HCT116 (cell line): ENCODE results near the gene MADCAM1. TPM values are rescaled to one million over a fixed set of nuclear protein-coding genes. Genes with fewer than 3 reads are reported as not detected.

Source experiments
- ATAC-seq: fragments of 200-7000 bp; cut with Tn5 transposase; 2 replicates; pipeline ENCODE4 v1.9.1; 2020; ENCODE audit warnings: mild to moderate bottlenecking, moderate library complexity
- BruUV-seq: library from RNA; stranded (reverse); fragments of 400-500 nt; replicated peaks from 2 replicates; lab custom pipeline; 2021; lab: Mats Ljungman, UMichigan
- CTCF ChIA-PET: fragments of 300-600 bp; sonication (Branson Sonifier 250); formaldehyde crosslinking; loops from one replicate; lab custom pipeline; 2021; ENCODE audit warnings: antibody characterized with exemption; lab: Charles Lee
- POLR2A ChIA-PET: fragments of 300-600, 350-600 bp; sonication (Branson Sonifier 250); formaldehyde crosslinking; loops from one replicate; lab custom pipeline; 2021; ENCODE audit warnings: antibody characterized with exemption; lab: Charles Lee
- RAD21 ChIA-PET, 2 experiments: fragments of 300-600 bp; sonication (Branson Sonifier 250); formaldehyde crosslinking; loops; one replicate each; lab custom pipeline; 2023; ENCODE audit warnings: low total read pairs in 2 of 2; ENCODE audit not compliant: uncharacterized antibody in 2 of 2, unreplicated experiment in 2 of 2, low non-redundant PET in 1 of 2; lab: Charles Lee
- DNase-seq: peaks from one replicate; pipeline ENCODE4 v3.0.0-alpha.2; 2010; ENCODE audit warnings: low read depth, low spot score
- H2AFZ ChIP-seq: fragments of 200-600 bp; shearing (Covaris generic), sonication (generic); 2 replicates; pipeline ENCODE4 v1.6.1; 2017; ENCODE audit warnings: low read depth, mixed run types, mixed read lengths, antibody characterized with exemption, low read length; ENCODE audit not compliant: poor library complexity, severe bottlenecking
- H3K27ac ChIP-seq: 2 replicates; pipeline ENCODE4 v1.5.1; 2012; ENCODE audit warnings: low read depth, low read length
- H3K27me3 ChIP-seq: fragments of 200-600 bp; sonication (generic); 2 replicates; pipeline ENCODE4 v1.6.1; 2016; ENCODE audit warnings: mixed run types, low read length, mixed read lengths; ENCODE audit not compliant: insufficient read depth
- H3K36me3 ChIP-seq, 2 experiments: fragments of 200-500 bp in 1 of 2; fragments of 200-600 bp in 1 of 2; sonication (Bioruptor generic) in 1 of 2; sonication (generic) in 1 of 2; 2 replicates each; pipeline versions ENCODE4 v1.5.1 to v1.6.1; 2014 to 2016; ENCODE audit warnings: low read length in 2 of 2, inconsistent platforms in 1 of 2, mixed read lengths in 1 of 2, mixed run types in 1 of 2; ENCODE audit not compliant: insufficient read depth in 2 of 2, control insufficient read depth in 1 of 2
- H3K4me1 ChIP-seq, 2 experiments: fragments of 200-600 bp in 1 of 2; sonication (generic) in 1 of 2; 2 replicates each; pipeline versions ENCODE4 v1.5.1 to v1.6.1; 2012 to 2017; ENCODE audit warnings: low read length in 2 of 2, inconsistent platforms in 1 of 2, mild to moderate bottlenecking in 1 of 2, mixed read lengths in 1 of 2, mixed run types in 1 of 2, moderate library complexity in 1 of 2; ENCODE audit not compliant: insufficient read depth in 2 of 2, control insufficient read depth in 1 of 2
- H3K4me2 ChIP-seq: fragments of 200-600 bp; sonication (generic); 2 replicates; pipeline ENCODE4 v1.6.1; 2017; ENCODE audit warnings: mixed run types, low read length, mixed read lengths
- H3K4me3 ChIP-seq, 2 experiments: fragments of 200-600 bp in 1 of 2; sonication (generic) in 1 of 2; replicated peaks in 1 of 2; 2 replicates each; pipeline ENCODE4 v1.5.1; 2011 to 2016; ENCODE audit warnings: low read length in 2 of 2, control low read depth in 1 of 2, low read depth in 1 of 2, mild to moderate bottlenecking in 1 of 2, mixed read lengths in 1 of 2, mixed run types in 1 of 2
- H3K79me2 ChIP-seq: fragments of 200-600 bp; sonication (generic); 2 replicates; pipeline ENCODE4 v1.6.1; 2017; ENCODE audit warnings: mild to moderate bottlenecking, mixed run types, low read length, moderate library complexity, mixed read lengths; ENCODE audit not compliant: insufficient read depth
- H3K9ac ChIP-seq: fragments of 200-600 bp; sonication (generic); 2 replicates; pipeline ENCODE4 v1.6.1; 2016; ENCODE audit warnings: low read length, mixed read lengths
- H3K9me2 ChIP-seq: fragments of 200-600 bp; sonication (generic), shearing (Covaris generic); 2 replicates; pipeline ENCODE4 v1.6.1; 2017; ENCODE audit warnings: mixed run types, mild to moderate bottlenecking, moderate library complexity; ENCODE audit not compliant: insufficient read depth
- H3K9me3 ChIP-seq, 2 experiments: fragments of 200-500 bp in 1 of 2; fragments of 200-600 bp in 1 of 2; sonication (Bioruptor generic) in 1 of 2; sonication (generic) in 1 of 2; 2 replicates each; pipeline ENCODE4 v1.6.1; 2014 to 2017; ENCODE audit warnings: low read length in 2 of 2, mixed read lengths in 2 of 2, inconsistent platforms in 1 of 2, low read depth in 1 of 2, mild to moderate bottlenecking in 1 of 2, mixed run types in 1 of 2, moderate library complexity in 1 of 2; ENCODE audit not compliant: control insufficient read depth in 1 of 2, insufficient read depth in 1 of 2
- H4K20me1 ChIP-seq: fragments of 200-600 bp; sonication (generic), shearing (Covaris generic); 2 replicates; pipeline ENCODE4 v1.6.1; 2017; ENCODE audit warnings: mixed run types, mild to moderate bottlenecking, moderate library complexity; ENCODE audit not compliant: insufficient read depth
- ATF3 ChIP-seq: IDR thresholded peaks from 2 replicates; pipeline ENCODE4 v1.6.1; 2012
- CBX3 ChIP-seq: IDR thresholded peaks from 2 replicates; pipeline ENCODE4 v1.6.1; 2012; ENCODE audit warnings: low read depth
- CTCF ChIP-seq, 3 experiments: fragments of 200-600 bp in 1 of 3; sonication (generic) in 1 of 3; IDR thresholded peaks in 2 of 3; conservative IDR thresholded peaks in 1 of 3; 2 replicates each; pipeline ENCODE4 v1.5.1; 2012 to 2017; ENCODE audit warnings: low read depth in 2 of 3, low read length in 2 of 3, antibody characterized with exemption in 1 of 3, borderline replicate concordance in 1 of 3, control low read depth in 1 of 3, mild to moderate bottlenecking in 1 of 3, mixed read lengths in 1 of 3, mixed run types in 1 of 3, moderate library complexity in 1 of 3; ENCODE audit not compliant: insufficient read depth in 1 of 3
- EGR1 ChIP-seq: IDR thresholded peaks from 2 replicates; pipeline ENCODE4 v1.6.1; 2012; ENCODE audit warnings: low read depth
- ELF1 ChIP-seq: IDR thresholded peaks from 2 replicates; pipeline ENCODE4 v1.6.1; 2012; ENCODE audit warnings: low read depth, borderline replicate concordance
- EZH2 ChIP-seq: fragments of 200-600 bp; sonication (generic); IDR thresholded peaks from 2 replicates; pipeline ENCODE4 v1.6.1; 2017; ENCODE audit warnings: antibody characterized with exemption, mixed run types
- FOSL1 ChIP-seq: IDR thresholded peaks from 2 replicates; pipeline ENCODE4 v1.6.1; 2012; ENCODE audit warnings: low read depth
- JUND ChIP-seq: IDR thresholded peaks from 2 replicates; pipeline ENCODE4 v1.6.1; 2012
- MAX ChIP-seq: IDR thresholded peaks from 2 replicates; pipeline ENCODE4 v1.6.1; 2012
- POLR2A ChIP-seq: IDR thresholded peaks from 2 replicates; pipeline ENCODE4 v1.7.0; 2011; ENCODE audit warnings: borderline replicate concordance; ENCODE audit not compliant: insufficient read depth, insufficient read length; ENCODE audit errors: extremely low read depth
- POLR2AphosphoS5 ChIP-seq: IDR thresholded peaks from 2 replicates; pipeline ENCODE4 v1.6.1; 2011; ENCODE audit warnings: mild to moderate bottlenecking, low read depth, low read length, moderate library complexity
- REST ChIP-seq: IDR thresholded peaks from 2 replicates; pipeline ENCODE4 v1.6.1; 2012; ENCODE audit warnings: low read depth
- SP1 ChIP-seq: IDR thresholded peaks from 2 replicates; pipeline ENCODE4 v1.6.1; 2012; ENCODE audit warnings: low read depth
- SRF ChIP-seq: IDR thresholded peaks from 2 replicates; pipeline ENCODE4 v1.6.1; 2012; ENCODE audit warnings: low read depth
- YY1 ChIP-seq: IDR thresholded peaks from 2 replicates; pipeline ENCODE4 v1.6.1; 2011; ENCODE audit warnings: low read length, low read depth, moderate library complexity, mild to moderate bottlenecking; ENCODE audit not compliant: insufficient replicate concordance; ENCODE audit errors: extremely low read depth
- ZNF274 ChIP-seq: fragments of 200-500 bp; sonication (Bioruptor generic); IDR thresholded peaks from 2 replicates; pipeline ENCODE4 v1.6.1; 2014; ENCODE audit warnings: mild to moderate bottlenecking, low read depth, low read length, inconsistent platforms
- intact Hi-C: fragments of 100-400 bp; cut with micrococcal nuclease; formaldehyde crosslinking; loops from 2 replicates; pipeline ENCODE4 v1.10.0; 2022
- total RNA-seq: library from RNA; stranded (reverse); gene quantifications from one replicate; pipeline ENCODE4 v1.2.1, GENCODE V29; 2021; ENCODE audit not compliant: unreplicated experiment

Gene MADCAM1
- total RNA-seq, 1 experiment from 2014 or later: 0.57 TPM

- Histone ChIP-seq H3K4me2 (no peak overlapping the region), H3K79me2 (no peaks in the 10 kb centered on the region), H3K27me3 (no peaks in the 10 kb centered on the region), H3K27ac (no peak overlapping the region), H3K4me3 (no peak overlapping the region), H4K20me1 (no peaks in the 10 kb centered on the region), H3K9me3 (peaks cover 0 to 15% of the 10 kb centered on the region in 2 experiments; a peak in 1 of 4 replicates), H3K9me2 (no peaks in the 10 kb centered on the region), H3K4me1 (no peaks in the 10 kb centered on the region), H3K9ac (no peak overlapping the region), H3K36me3 (no peaks in the 10 kb centered on the region), H2AFZ (no peak overlapping the region)
- no peak for ATAC-seq
- CTCF ChIA-PET: interaction anchor here (0.6 kb wide), 1 partner anchor 200 kb away, joined by 4 read pairs; no protein-coding TSS in a partner anchor
- RAD21 ChIA-PET: no interaction called here
- POLR2A ChIA-PET: interaction anchor here (1.2 kb wide), 1 partner anchor 52 kb away, joined by 3 read pairs; the partner anchor contains the start of gene CDC34
- intact Hi-C loops: no loop called here
- DNase-seq: no peak
- BruUV-seq: no TSS peak
- TF ChIP-seq ATF3: no peak
- TF ChIP-seq EZH2: no peak
- TF ChIP-seq POLR2AphosphoS5: no peak
- no peak for TF ChIP-seq EGR1
- TF ChIP-seq REST: no peak
- no peak for TF ChIP-seq SRF
- TF ChIP-seq CBX3: no peak
- TF ChIP-seq JUND: no peak
- no peak for TF ChIP-seq ELF1
- TF ChIP-seq CTCF (IDR thresholded peaks at IDR 0.05 in 2 of 3, conservative IDR thresholded peaks at IDR 0.05 in 1 of 3; ENCODE audit: borderline replicate concordance in 1 of 3, insufficient read depth in 1 of 3, low read depth in 2 of 3, low read length in 2 of 3): no peak
- TF ChIP-seq MAX: no peak
- no peak for TF ChIP-seq POLR2A
- no peak for TF ChIP-seq SP1
- TF ChIP-seq ZNF274: no peak
- no peak for TF ChIP-seq YY1
- TF ChIP-seq FOSL1: no peak
Measured at GRCh38 chr19:478976-479375, 17.3 kb upstream of the MADCAM1 start.
